K562 (cell line): ENCODE results near the gene REG4. TPM values are rescaled to one million over a fixed set of nuclear protein-coding genes. Genes with fewer than 3 reads are reported as not detected.

Experiments used
- CEBPB ChIP-seq: fragments of 450-650 bp; IDR thresholded peaks from 2 replicates; pipeline ENCODE4 v1.6.1; 2016; ENCODE audit warnings: missing genetic modification characterization, missing compliant biosample characterization
- GTF2A2 ChIP-seq: IDR thresholded peaks from 2 replicates; pipeline ENCODE4 v1.6.1; 2016; ENCODE audit warnings: mild to moderate bottlenecking, missing genetic modification characterization, missing compliant biosample characterization
- LARP7 ChIP-seq: fragments of 450-650 bp; IDR thresholded peaks from 2 replicates; pipeline ENCODE4 v1.6.1; 2016
- RBM14 ChIP-seq: fragments of 200-400 bp; formaldehyde crosslinking; IDR thresholded peaks from 2 replicates; pipeline ENCODE4 v1.6.1; 2018; ENCODE audit warnings: low read depth, mild to moderate bottlenecking, low read length, moderate library complexity, borderline replicate concordance; ENCODE audit not compliant: insufficient read depth
- SMAD1 ChIP-seq: fragments of 150-350 bp; IDR thresholded peaks from 2 replicates; pipeline ENCODE4 v1.6.1; 2014; ENCODE audit warnings: low read length, low read depth; ENCODE audit not compliant: partially characterized antibody
- ZNF354B ChIP-seq: fragments of 250-450 bp; sonication (Bioruptor Pico); IDR thresholded peaks from 2 replicates; pipeline ENCODE4 v1.4.0; 2020
- polyA plus RNA-seq, 8 experiments: library from polyadenylated mRNA; depleted of rRNA in 4 of 8; stranded (reverse) in 5 of 8; unstranded in 3 of 8; fragments of >200 nt; fragmentation: Nextera tagmentation in 2 of 8; fragmentation: Illumina TruSeq in 1 of 8; extraction: Ambion mirVana in 2 of 8; extraction: Trizol in 1 of 8; gene quantifications; 2 replicates each; pipeline versions ENCODE4 v1.2.1 to v1.2.3, GENCODE V29; 2011 to 2014; ENCODE audit warnings: inconsistent platforms in 1 of 8, missing spikeins in 1 of 8
- total RNA-seq, 7 experiments: library from RNA; depleted of rRNA in 6 of 7; stranded (reverse); fragments of >200 nt in 6 of 7; fragmentation: Illumina TruSeq in 2 of 7; extraction: Trizol in 2 of 7; gene quantifications; 2 replicates each; pipeline versions ENCODE4 v1.2.1 to v1.2.3, GENCODE V29; 2011 to 2021; ENCODE audit warnings: low replicate concordance in 1 of 7
- TF ChIP-seq, protein P1 (sequence below): fragments of 450-650 bp; IDR thresholded peaks from 2 replicates; pipeline ENCODE4 v1.6.1; 2016; ENCODE audit warnings: low read depth
- TF ChIP-seq, protein P2 (sequence below), 2 experiments: fragments of 450-650 bp in 1 of 2; sonication (generic) in 1 of 2; formaldehyde crosslinking in 1 of 2; IDR thresholded peaks; 2 replicates each; pipeline versions ENCODE4 v1.7.1 to v1.9.0; 2016 to 2022; ENCODE audit warnings: inconsistent platforms in 1 of 2, mild to moderate bottlenecking in 1 of 2, missing genetic modification reagents in 1 of 2

REG4 gene
- total and polyA plus RNA-seq, 9 of the 15 experiments (the other 6 are each of a cell fraction or from before 2014, with no cell fraction given): not detected

DNA sequence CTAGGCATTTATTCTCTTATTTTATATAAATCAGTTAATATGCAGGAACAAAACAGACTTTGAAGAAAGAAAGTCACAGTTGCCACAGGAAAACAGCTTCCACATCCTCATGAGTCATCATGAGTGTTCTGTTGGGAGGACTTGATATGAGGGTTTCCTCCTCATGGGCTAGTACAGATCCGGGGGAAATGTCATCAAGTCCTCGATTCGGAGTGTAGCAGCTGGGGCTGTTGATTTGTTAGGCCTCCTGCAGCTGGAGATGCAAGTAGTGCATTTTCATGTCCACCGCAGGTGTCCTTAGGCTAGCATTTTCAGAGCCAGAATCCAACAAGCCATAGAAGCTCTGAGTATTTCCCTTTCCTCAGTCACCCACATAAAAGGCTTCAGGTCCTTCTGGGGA is 48.4 kb upstream of the REG4 start (continued):
- TF ChIP-seq, protein P1, sequence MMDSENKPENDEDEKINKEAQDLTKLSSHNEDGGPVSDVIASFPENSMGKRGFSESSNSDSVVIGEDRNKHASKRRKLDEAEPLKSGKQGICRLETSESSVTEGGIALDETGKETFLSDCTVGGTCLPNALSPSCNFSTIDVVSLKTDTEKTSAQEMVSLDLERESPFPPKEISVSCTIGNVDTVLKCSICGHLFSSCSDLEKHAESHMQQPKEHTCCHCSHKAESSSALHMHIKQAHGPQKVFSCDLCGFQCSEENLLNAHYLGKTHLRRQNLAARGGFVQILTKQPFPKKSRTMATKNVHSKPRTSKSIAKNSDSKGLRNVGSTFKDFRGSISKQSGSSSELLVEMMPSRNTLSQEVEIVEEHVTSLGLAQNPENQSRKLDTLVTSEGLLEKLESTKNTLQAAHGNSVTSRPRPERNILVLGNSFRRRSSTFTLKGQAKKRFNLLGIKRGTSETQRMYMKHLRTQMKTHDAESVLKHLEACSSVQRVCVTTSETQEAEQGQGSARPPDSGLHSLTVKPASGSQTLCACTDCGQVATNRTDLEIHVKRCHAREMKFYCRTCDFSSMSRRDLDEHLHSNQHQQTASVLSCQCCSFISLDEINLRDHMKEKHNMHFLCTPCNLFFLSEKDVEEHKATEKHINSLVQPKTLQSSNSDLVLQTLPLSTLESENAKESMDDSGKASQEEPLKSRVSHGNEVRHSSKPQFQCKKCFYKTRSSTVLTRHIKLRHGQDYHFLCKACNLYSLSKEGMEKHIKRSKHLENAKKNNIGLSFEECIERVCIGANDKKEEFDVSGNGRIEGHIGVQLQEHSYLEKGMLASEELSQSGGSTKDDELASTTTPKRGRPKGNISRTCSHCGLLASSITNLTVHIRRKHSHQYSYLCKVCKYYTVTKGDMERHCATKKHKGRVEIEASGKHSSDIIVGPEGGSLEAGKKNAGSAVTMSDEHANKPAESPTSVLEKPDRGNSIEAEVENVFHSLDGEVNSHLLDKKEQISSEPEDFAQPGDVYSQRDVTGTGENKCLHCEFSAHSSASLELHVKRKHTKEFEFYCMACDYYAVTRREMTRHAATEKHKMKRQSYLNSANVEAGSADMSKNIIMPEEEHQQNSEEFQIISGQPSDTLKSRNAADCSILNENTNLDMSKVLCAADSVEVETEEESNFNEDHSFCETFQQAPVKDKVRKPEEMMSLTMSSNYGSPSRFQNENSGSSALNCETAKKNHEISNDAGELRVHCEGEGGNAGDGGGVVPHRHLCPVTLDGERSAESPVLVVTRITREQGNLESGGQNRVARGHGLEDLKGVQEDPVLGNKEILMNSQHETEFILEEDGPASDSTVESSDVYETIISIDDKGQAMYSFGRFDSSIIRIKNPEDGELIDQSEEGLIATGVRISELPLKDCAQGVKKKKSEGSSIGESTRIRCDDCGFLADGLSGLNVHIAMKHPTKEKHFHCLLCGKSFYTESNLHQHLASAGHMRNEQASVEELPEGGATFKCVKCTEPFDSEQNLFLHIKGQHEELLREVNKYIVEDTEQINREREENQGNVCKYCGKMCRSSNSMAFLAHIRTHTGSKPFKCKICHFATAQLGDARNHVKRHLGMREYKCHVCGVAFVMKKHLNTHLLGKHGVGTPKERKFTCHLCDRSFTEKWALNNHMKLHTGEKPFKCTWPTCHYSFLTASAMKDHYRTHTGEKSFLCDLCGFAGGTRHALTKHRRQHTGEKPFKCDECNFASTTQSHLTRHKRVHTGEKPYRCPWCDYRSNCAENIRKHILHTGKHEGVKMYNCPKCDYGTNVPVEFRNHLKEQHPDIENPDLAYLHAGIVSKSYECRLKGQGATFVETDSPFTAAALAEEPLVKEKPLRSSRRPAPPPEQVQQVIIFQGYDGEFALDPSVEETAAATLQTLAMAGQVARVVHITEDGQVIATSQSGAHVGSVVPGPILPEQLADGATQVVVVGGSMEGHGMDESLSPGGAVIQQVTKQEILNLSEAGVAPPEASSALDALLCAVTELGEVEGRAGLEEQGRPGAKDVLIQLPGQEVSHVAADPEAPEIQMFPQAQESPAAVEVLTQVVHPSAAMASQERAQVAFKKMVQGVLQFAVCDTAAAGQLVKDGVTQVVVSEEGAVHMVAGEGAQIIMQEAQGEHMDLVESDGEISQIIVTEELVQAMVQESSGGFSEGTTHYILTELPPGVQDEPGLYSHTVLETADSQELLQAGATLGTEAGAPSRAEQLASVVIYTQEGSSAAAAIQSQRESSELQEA: no peak
- TF ChIP-seq CEBPB (tag) (no peak), ZNF354B (CRISPR knock-in tag) (no peak), LARP7 (no peak), GTF2A2 (tag) (no peak), SMAD1 (no peak), RBM14 (no peak)
- TF ChIP-seq, protein P2, sequence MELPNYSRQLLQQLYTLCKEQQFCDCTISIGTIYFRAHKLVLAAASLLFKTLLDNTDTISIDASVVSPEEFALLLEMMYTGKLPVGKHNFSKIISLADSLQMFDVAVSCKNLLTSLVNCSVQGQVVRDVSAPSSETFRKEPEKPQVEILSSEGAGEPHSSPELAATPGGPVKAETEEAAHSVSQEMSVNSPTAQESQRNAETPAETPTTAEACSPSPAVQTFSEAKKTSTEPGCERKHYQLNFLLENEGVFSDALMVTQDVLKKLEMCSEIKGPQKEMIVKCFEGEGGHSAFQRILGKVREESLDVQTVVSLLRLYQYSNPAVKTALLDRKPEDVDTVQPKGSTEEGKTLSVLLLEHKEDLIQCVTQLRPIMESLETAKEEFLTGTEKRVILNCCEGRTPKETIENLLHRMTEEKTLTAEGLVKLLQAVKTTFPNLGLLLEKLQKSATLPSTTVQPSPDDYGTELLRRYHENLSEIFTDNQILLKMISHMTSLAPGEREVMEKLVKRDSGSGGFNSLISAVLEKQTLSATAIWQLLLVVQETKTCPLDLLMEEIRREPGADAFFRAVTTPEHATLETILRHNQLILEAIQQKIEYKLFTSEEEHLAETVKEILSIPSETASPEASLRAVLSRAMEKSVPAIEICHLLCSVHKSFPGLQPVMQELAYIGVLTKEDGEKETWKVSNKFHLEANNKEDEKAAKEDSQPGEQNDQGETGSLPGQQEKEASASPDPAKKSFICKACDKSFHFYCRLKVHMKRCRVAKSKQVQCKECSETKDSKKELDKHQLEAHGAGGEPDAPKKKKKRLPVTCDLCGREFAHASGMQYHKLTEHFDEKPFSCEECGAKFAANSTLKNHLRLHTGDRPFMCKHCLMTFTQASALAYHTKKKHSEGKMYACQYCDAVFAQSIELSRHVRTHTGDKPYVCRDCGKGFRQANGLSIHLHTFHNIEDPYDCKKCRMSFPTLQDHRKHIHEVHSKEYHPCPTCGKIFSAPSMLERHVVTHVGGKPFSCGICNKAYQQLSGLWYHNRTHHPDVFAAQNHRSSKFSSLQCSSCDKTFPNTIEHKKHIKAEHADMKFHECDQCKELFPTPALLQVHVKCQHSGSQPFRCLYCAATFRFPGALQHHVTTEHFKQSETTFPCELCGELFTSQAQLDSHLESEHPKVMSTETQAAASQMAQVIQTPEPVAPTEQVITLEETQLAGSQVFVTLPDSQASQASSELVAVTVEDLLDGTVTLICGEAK (IDR thresholded peaks at IDR 0.05): peak; percentile 68
- TF ChIP-seq, protein P2 (CRISPR knock-in tag; IDR thresholded peaks at IDR 0.05): no peak
